Kidney epithelial cell (primary cell): ENCODE results near the gene CNPY1. TPM values are rescaled to one million over a fixed set of nuclear protein-coding genes. Genes with fewer than 3 reads are reported as not detected.

Source experiments
- DNase-seq: peaks from one replicate; pipeline ENCODE4 v3.0.0-alpha.2; 2010; ENCODE audit warnings: low read depth
- H3K27me3 ChIP-seq: 2 replicates; pipeline ENCODE4 v1.6.0; 2011; ENCODE audit warnings: low read length; ENCODE audit not compliant: control insufficient read depth, insufficient read depth
- H3K36me3 ChIP-seq: 2 replicates; pipeline ENCODE4 v1.5.1; 2011; ENCODE audit warnings: low read length; ENCODE audit not compliant: control insufficient read depth, insufficient read depth
- H3K4me3 ChIP-seq: 2 replicates; pipeline ENCODE4 v1.5.1; 2011; ENCODE audit warnings: low read depth, mild to moderate bottlenecking, control low read depth, low read length
- CTCF ChIP-seq: IDR thresholded peaks from 2 replicates; pipeline ENCODE4 v1.5.1; 2011; ENCODE audit warnings: mild to moderate bottlenecking, moderate library complexity, low read length, control low read depth, inconsistent platforms; ENCODE audit not compliant: insufficient read depth, poor library complexity, severe bottlenecking
- total RNA-seq: library from RNA; depleted of rRNA; stranded (reverse); fragments of >200 nt; gene quantifications from 2 replicates; pipeline ENCODE4 v1.2.3, GENCODE V29; 2015

CNPY1 gene
- total RNA-seq, 1 donor from 2014 or later = not detected

GRCh38 chr7:155453296-155454182, 92.8 kb downstream of the CNPY1 start:
- DNase-seq = no peak
- no peak for TF ChIP-seq CTCF
- Histone ChIP-seq H3K4me3 (no peak overlapping the region), H3K27me3 (peaks cover 93% of the 10 kb centered on the region), H3K36me3 (no peaks in the 10 kb centered on the region)

- TF ChIP-seq CTCF = no peak
- no peak for DNase-seq
- H3K27me3 ChIP-seq = peaks cover 94% of the 10 kb centered on the region
- no peak overlapping the region for H3K4me3 ChIP-seq
- no peaks in the 10 kb centered on the region for H3K36me3 ChIP-seq
These were observed 93.7 kb downstream of the CNPY1 start for GRCh38 chr7:155452505-155453295.

- no peak overlapping the region for H3K4me3 ChIP-seq
- no peak for DNase-seq
- TF ChIP-seq CTCF = no peak
These were observed 94.5 kb downstream of the CNPY1 start for GRCh38 chr7:155451840-155452239.

More at GRCh38 chr7:155451840-155452239, 94.5 kb downstream of the CNPY1 start:
- no peaks in the 10 kb centered on the region for H3K36me3 ChIP-seq
- H3K27me3 ChIP-seq = peaks cover 91% of the 10 kb centered on the region

Other genes starting within 250 kb of the CNPY1 start
- 302 and 327 TPM in 2 replicates for gene INSIG1, start 248.7 kb downstream of the CNPY1 start, total RNA-seq
- gene EN2, start 88.4 kb downstream of the CNPY1 start, total RNA-seq = 0.07 and 0.17 TPM in 2 replicates
- gene RBM33, start 98.1 kb upstream of the CNPY1 start, total RNA-seq = 17.5 and 25.0 TPM in 2 replicates